HFFc6 (cell line): Measurements from ENCODE around the gene SLC7A1. TPM values are rescaled to one million over a fixed set of nuclear protein-coding genes. Genes with fewer than 3 reads are reported as not detected.

Experiments
- DNase-seq: peaks from one replicate; pipeline ENCODE4 v3.0.0-alpha.2; 2018
- H3K27ac Mint-ChIP-seq: 2 replicates; pipeline ENCODE4 v1.8.0; 2020; ENCODE audit warnings: mild to moderate bottlenecking, mixed read lengths
- H3K27me3 Mint-ChIP-seq: 2 replicates; pipeline ENCODE4 v1.8.0; 2021; ENCODE audit warnings: mild to moderate bottlenecking, moderate library complexity, mixed read lengths; ENCODE audit not compliant: insufficient read depth
- H3K36me3 Mint-ChIP-seq: 2 replicates; pipeline ENCODE4 v1.8.0; 2021; ENCODE audit warnings: low read depth, mixed read lengths
- H3K4me1 Mint-ChIP-seq: 2 replicates; pipeline ENCODE4 v1.8.0; 2020; ENCODE audit warnings: low read depth, mixed read lengths
- H3K4me3 Mint-ChIP-seq: 2 replicates; pipeline ENCODE4 v1.8.0; 2020; ENCODE audit warnings: mild to moderate bottlenecking, moderate library complexity, mixed read lengths
- H3K9me3 Mint-ChIP-seq: 2 replicates; pipeline ENCODE4 v1.8.0; 2020; ENCODE audit warnings: mild to moderate bottlenecking, mixed read lengths
- total RNA-seq, 6 experiments: library from RNA; stranded (reverse); fragmentation: NEBNext Ultra II Directional; extraction: Animal tissue kit (Norgen Biotek cat#: 25700); gene quantifications; 2 replicates in 1 of 6; 3 replicates in 5 of 6; pipeline ENCODE4 v1.2.3, GENCODE V29; 2021
- TF ChIP-seq, protein P1 (sequence below): fragments of 200-600 bp; sonication (generic); IDR thresholded peaks from 2 replicates; pipeline ENCODE4 v1.5.0; 2021; ENCODE audit warnings: antibody characterized with exemption, mild to moderate bottlenecking

SLC7A1 gene
- total RNA-seq, 6 experiments from 2014 or later, result 134 to 174 (median 144) TPM

GRCh38 chr13:29572575-29572974 is 22.9 kb downstream of the SLC7A1 start:
- H3K36me3 Mint-ChIP-seq, result peaks cover 16% of the 10 kb centered on the region
- H3K9me3 Mint-ChIP-seq, result no peaks in the 10 kb centered on the region

GRCh38 chr13:29571876-29572570 is 23.5 kb downstream of the SLC7A1 start:
- no peak overlapping the region for H3K4me3 Mint-ChIP-seq
- H3K27ac Mint-ChIP-seq, result no peak overlapping the region
- H3K9me3 Mint-ChIP-seq, result no peaks in the 10 kb centered on the region
- H3K27me3 Mint-ChIP-seq, result no peaks in the 10 kb centered on the region; the same call in 1 of the 2 replicates
- DNase-seq, result no peak
- peaks cover 81% of the 10 kb centered on the region for H3K4me1 Mint-ChIP-seq
- H3K36me3 Mint-ChIP-seq, result peaks cover 16% of the 10 kb centered on the region
- TF ChIP-seq, protein P1, sequence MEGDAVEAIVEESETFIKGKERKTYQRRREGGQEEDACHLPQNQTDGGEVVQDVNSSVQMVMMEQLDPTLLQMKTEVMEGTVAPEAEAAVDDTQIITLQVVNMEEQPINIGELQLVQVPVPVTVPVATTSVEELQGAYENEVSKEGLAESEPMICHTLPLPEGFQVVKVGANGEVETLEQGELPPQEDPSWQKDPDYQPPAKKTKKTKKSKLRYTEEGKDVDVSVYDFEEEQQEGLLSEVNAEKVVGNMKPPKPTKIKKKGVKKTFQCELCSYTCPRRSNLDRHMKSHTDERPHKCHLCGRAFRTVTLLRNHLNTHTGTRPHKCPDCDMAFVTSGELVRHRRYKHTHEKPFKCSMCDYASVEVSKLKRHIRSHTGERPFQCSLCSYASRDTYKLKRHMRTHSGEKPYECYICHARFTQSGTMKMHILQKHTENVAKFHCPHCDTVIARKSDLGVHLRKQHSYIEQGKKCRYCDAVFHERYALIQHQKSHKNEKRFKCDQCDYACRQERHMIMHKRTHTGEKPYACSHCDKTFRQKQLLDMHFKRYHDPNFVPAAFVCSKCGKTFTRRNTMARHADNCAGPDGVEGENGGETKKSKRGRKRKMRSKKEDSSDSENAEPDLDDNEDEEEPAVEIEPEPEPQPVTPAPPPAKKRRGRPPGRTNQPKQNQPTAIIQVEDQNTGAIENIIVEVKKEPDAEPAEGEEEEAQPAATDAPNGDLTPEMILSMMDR, result no peak

More at GRCh38 chr13:29572575-29572974, 22.9 kb downstream of the SLC7A1 start:
- Mint-ChIP-seq H3K27ac (peak overlapping the region; percentile 57; the same call in 1 of the 2 replicates), H3K27me3 (no peaks in the 10 kb centered on the region; the same call in 1 of the 2 replicates), H3K4me3 (no peak overlapping the region), H3K4me1 (peaks cover 84% of the 10 kb centered on the region)
- TF ChIP-seq, protein P1, result no peak
- DNase-seq, result no peak

GRCh38 chr13:29570051-29570654 is 25.3 kb downstream of the SLC7A1 start:
- no peak for DNase-seq
- Mint-ChIP-seq H3K27ac (peak overlapping the region; percentile 51; the same call in 1 of the 2 replicates), H3K36me3 (peaks cover 21% of the 10 kb centered on the region), H3K9me3 (no peaks in the 10 kb centered on the region), H3K27me3 (no peaks in the 10 kb centered on the region; the same call in 1 of the 2 replicates), H3K4me1 (peaks cover 85% of the 10 kb centered on the region), H3K4me3 (no peak overlapping the region)
- TF ChIP-seq, protein P1, result no peak

DNA sequence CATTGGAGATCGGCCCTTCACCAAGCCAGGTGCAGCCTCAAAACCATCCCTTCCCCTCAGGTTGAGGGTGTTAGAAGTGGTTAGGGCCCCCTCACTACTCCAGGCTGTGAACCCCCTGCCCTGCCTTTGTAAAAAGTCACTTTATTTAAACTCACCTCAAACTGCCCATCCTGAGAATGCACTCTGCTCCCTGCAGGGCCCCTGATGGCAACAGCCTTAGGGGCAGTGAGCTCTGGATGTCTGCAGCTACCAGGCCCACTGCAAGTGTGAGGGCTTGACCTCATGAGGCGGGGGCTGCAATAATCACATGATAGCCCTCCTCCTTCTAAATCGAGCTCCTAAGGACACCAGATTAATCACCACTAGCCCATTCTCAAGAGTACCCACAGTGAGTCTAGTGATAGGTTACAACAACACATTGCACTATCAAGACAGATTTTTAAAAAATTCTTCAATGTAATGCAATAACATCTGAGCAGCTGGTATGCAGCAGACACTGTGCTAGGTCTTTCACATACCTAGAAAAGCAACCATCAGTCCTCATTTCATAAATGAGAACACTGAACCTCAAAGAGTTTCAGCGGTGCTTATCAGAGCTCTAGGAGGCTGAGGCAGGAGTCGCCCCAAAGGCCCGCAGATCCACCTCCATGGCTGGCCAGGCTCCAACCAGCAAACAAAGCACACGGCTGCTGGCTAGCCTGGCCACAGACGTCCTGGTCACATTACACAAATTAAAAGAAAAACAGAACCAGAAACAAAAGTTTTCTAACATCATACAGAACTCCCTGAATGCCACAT is 26.0 kb downstream of the SLC7A1 start:
- TF ChIP-seq, protein P1, result no peak
- DNase-seq, result no peak
- H3K9me3 Mint-ChIP-seq, result no peaks in the 10 kb centered on the region

DNA sequence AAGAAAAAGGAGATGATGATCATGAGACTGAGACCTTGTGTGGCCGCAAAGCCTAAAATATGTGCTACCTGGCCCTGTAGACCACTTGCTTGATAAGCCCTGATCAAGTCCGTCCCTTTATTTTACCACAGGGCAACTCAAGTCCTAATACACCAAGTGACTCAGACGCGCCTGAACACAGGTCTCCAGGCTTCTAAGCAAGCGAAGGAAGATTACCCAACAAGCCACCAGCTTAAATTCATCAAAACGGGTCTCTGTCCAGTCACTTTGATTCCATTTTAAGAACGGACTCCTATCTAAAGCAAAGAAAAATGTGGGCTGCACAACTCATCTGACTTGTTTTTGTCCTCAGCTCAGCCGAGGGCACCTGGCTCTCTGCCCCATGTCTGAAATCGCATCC is 26.8 kb downstream of the SLC7A1 start:
- Mint-ChIP-seq H3K4me3 (no peak overlapping the region), H3K36me3 (peaks cover 21% of the 10 kb centered on the region), H3K4me1 (peaks cover 85% of the 10 kb centered on the region), H3K9me3 (no peaks in the 10 kb centered on the region), H3K27me3 (no peaks in the 10 kb centered on the region; the same call in 1 of the 2 replicates), H3K27ac (no peak overlapping the region; the same call in 1 of the 2 replicates)
- TF ChIP-seq, protein P1, result no peak
- no peak for DNase-seq

More for the DNA sequence above, 26.0 kb downstream of the SLC7A1 start:
- Mint-ChIP-seq H3K4me3 (no peak overlapping the region), H3K36me3 (peaks cover 21% of the 10 kb centered on the region), H3K27ac (peak overlapping the region; percentile 51; the same call in 1 of the 2 replicates), H3K4me1 (peaks cover 85% of the 10 kb centered on the region), H3K27me3 (no peaks in the 10 kb centered on the region; the same call in 1 of the 2 replicates)
